H1 (cell line): ENCODE data around the gene CDK5R2. TPM values are rescaled to one million over a fixed set of nuclear protein-coding genes. Genes with fewer than 3 reads are reported as not detected.

Experiments
- CTCF ChIA-PET: fragments of 300-600 bp; sonication (Branson Sonifier 250); formaldehyde crosslinking; loops from one replicate; lab custom pipeline; 2021; ENCODE audit not compliant: partially characterized antibody; lab: Charles Lee
- POLR2A ChIA-PET: fragments of 300-600 bp; sonication (Branson Sonifier 250); formaldehyde crosslinking; loops from one replicate; lab custom pipeline; 2021; ENCODE audit warnings: inconsistent platforms; ENCODE audit not compliant: partially characterized antibody; lab: Charles Lee
- DNase-seq, 2 experiments: peaks; one replicate each; pipeline versions ENCODE4 v3.0.0 to v3.0.0-alpha.2; 2010 to 2022; ENCODE audit warnings: low spot score in 2 of 2, low read depth in 1 of 2, mixed read lengths in 1 of 2
- FAIRE-seq: peaks from 2 replicates; lab custom pipeline; 2011; peaks lifted over from hg19 to GRCh38; lab: Jason Lieb, UNC
- H2AFZ ChIP-seq: 2 replicates; pipeline ENCODE4 v1.8.1; 2012; ENCODE audit warnings: low read length, inconsistent platforms
- H2AK5ac ChIP-seq: 2 replicates; pipeline ENCODE4 v1.6.1; 2013; ENCODE audit warnings: low read depth, low read length
- H2BK120ac ChIP-seq: replicated peaks from 2 replicates; pipeline ENCODE3; 2013; ENCODE audit warnings: low read depth, low read length, inconsistent platforms
- H2BK12ac ChIP-seq: 2 replicates; pipeline ENCODE4 v1.6.1; 2013; ENCODE audit warnings: low read depth, low read length
- H2BK15ac ChIP-seq: 2 replicates; pipeline ENCODE4 v1.6.1; 2013; ENCODE audit warnings: low read length
- H2BK20ac ChIP-seq: 2 replicates; pipeline ENCODE4 v1.6.1; 2013; ENCODE audit warnings: low read length
- H2BK5ac ChIP-seq: 2 replicates; pipeline ENCODE4 v1.6.1; 2013; ENCODE audit warnings: low read depth, low read length
- H3K14ac ChIP-seq: 2 replicates; pipeline ENCODE4 v1.6.1; 2013; ENCODE audit warnings: inconsistent platforms; ENCODE audit not compliant: insufficient read length
- H3K18ac ChIP-seq: 2 replicates; pipeline ENCODE4 v1.6.1; 2013; ENCODE audit warnings: low read length; ENCODE audit errors: extremely low read depth
- H3K23ac ChIP-seq: 2 replicates; pipeline ENCODE4 v1.6.1; 2013; ENCODE audit warnings: inconsistent platforms; ENCODE audit not compliant: insufficient read length
- H3K23me2 ChIP-seq: 2 replicates; pipeline ENCODE4 v1.6.1; 2013; ENCODE audit warnings: low read depth, low read length
- H3K27ac ChIP-seq: 2 replicates; pipeline ENCODE4 v1.6.1; 2011; ENCODE audit warnings: low read depth, low read length, inconsistent platforms
- H3K27me3 ChIP-seq, 4 experiments: replicated peaks in 1 of 4; 1 replicate in 1 of 4; 2 replicates in 3 of 4; pipeline versions ENCODE4 v1.6.1 to v1.8.1; 2011 to 2013; ENCODE audit warnings: low read length in 3 of 4, mild to moderate bottlenecking in 3 of 4, inconsistent platforms in 2 of 4, mixed read lengths in 2 of 4, moderate library complexity in 1 of 4; ENCODE audit not compliant: control insufficient read depth in 3 of 4, insufficient read depth in 3 of 4; ENCODE audit errors: extremely low read depth in 1 of 4
- H3K36me3 ChIP-seq, 4 experiments: 2 replicates each; pipeline versions ENCODE4 v1.6.1 to v1.8.1; 2011 to 2013; ENCODE audit warnings: mild to moderate bottlenecking in 4 of 4, low read length in 3 of 4, moderate library complexity in 2 of 4, control low read depth in 1 of 4, inconsistent platforms in 1 of 4; ENCODE audit not compliant: insufficient read depth in 4 of 4, control insufficient read depth in 2 of 4
- H3K4ac ChIP-seq: replicated peaks from 2 replicates; pipeline ENCODE3; 2013; ENCODE audit warnings: low read length, low read depth, mixed read lengths, inconsistent platforms; ENCODE audit not compliant: insufficient read length
- H3K4me1 ChIP-seq, 4 experiments: replicated peaks in 1 of 4; 1 replicate in 1 of 4; 2 replicates in 3 of 4; pipeline versions ENCODE4 v1.6.1 to v1.8.1; 2011 to 2013; ENCODE audit warnings: low read length in 3 of 4, inconsistent platforms in 2 of 4, mixed read lengths in 1 of 4; ENCODE audit not compliant: insufficient read depth in 4 of 4, control insufficient read depth in 3 of 4
- H3K4me2 ChIP-seq, 2 experiments: 2 replicates each; pipeline versions ENCODE4 v1.6.1 to v1.8.1; 2011 to 2013; ENCODE audit warnings: low read depth in 2 of 2, low read length in 2 of 2, control low read depth in 1 of 2, inconsistent platforms in 1 of 2, mild to moderate bottlenecking in 1 of 2; ENCODE audit not compliant: insufficient read depth in 1 of 2
- H3K4me3 ChIP-seq, 4 experiments: fragments of 200-600, 300-600 bp in 1 of 4; sonication (generic), shearing (Covaris generic), sonication (Bioruptor Twin) in 1 of 4; 2 replicates each; pipeline versions ENCODE4 v1.5.1 to v1.8.1; 2011 to 2016; ENCODE audit warnings: low read length in 4 of 4, low read depth in 3 of 4, control low read depth in 2 of 4, inconsistent platforms in 2 of 4, mild to moderate bottlenecking in 2 of 4, mixed read lengths in 1 of 4, moderate library complexity in 1 of 4; ENCODE audit not compliant: insufficient read depth in 2 of 4; ENCODE audit errors: extremely low read depth in 1 of 4
- H3K56ac ChIP-seq: replicated peaks from 2 replicates; pipeline ENCODE3; 2013; ENCODE audit warnings: low read depth, mild to moderate bottlenecking, mixed read lengths, low read length, inconsistent platforms; ENCODE audit not compliant: insufficient read length
- H3K79me1 ChIP-seq: 2 replicates; pipeline ENCODE4 v1.6.1; 2013; ENCODE audit warnings: low read depth, low read length, control low read depth
- H3K79me2 ChIP-seq, 2 experiments: 2 replicates each; pipeline versions ENCODE4 v1.6.1 to v1.8.1; 2012 to 2013; ENCODE audit warnings: low read length in 2 of 2, mild to moderate bottlenecking in 2 of 2, inconsistent platforms in 1 of 2; ENCODE audit not compliant: insufficient read depth in 2 of 2, control insufficient read depth in 1 of 2
- H3K9ac ChIP-seq, 4 experiments: replicated peaks in 1 of 4; 1 replicate in 1 of 4; 2 replicates in 3 of 4; pipeline versions ENCODE4 v1.6.1 to v1.8.1; 2011 to 2013; ENCODE audit warnings: low read depth in 3 of 4, low read length in 3 of 4, control low read depth in 2 of 4, mild to moderate bottlenecking in 2 of 4, moderate library complexity in 2 of 4, inconsistent platforms in 1 of 4; ENCODE audit errors: extremely low read depth in 1 of 4
- H3K9me3 ChIP-seq, 2 experiments: 2 replicates each; pipeline versions ENCODE4 v1.6.1 to v1.8.1; 2012 to 2013; ENCODE audit warnings: mild to moderate bottlenecking in 2 of 2, moderate library complexity in 2 of 2, control low read depth in 1 of 2, inconsistent platforms in 1 of 2, low read depth in 1 of 2, low read length in 1 of 2, mixed read lengths in 1 of 2; ENCODE audit not compliant: insufficient read depth in 2 of 2
- H4K20me1 ChIP-seq, 2 experiments: replicated peaks in 1 of 2; 2 replicates each; pipeline versions ENCODE3 to v1.8.1; 2011 to 2013; ENCODE audit warnings: inconsistent platforms in 2 of 2, low read length in 2 of 2, mild to moderate bottlenecking in 1 of 2; ENCODE audit not compliant: insufficient read depth in 2 of 2, control insufficient read depth in 1 of 2
- H4K5ac ChIP-seq: 2 replicates; pipeline ENCODE4 v1.6.1; 2013; ENCODE audit warnings: low read length, low read depth, mixed read lengths, inconsistent platforms; ENCODE audit not compliant: insufficient read length
- H4K8ac ChIP-seq: 2 replicates; pipeline ENCODE4 v1.8.0; 2013; ENCODE audit warnings: mild to moderate bottlenecking, moderate library complexity, low read length, inconsistent platforms; ENCODE audit not compliant: insufficient read depth; ENCODE audit errors: extremely low read depth
- H4K91ac ChIP-seq: replicated peaks from 2 replicates; pipeline ENCODE3; 2013; ENCODE audit warnings: low read length, mixed read lengths, inconsistent platforms; ENCODE audit not compliant: insufficient read length
- BACH1 ChIP-seq: IDR thresholded peaks from 2 replicates; pipeline ENCODE4 v1.6.1; 2012; ENCODE audit warnings: low read length, improper control_type of control experiment
- BCL11A ChIP-seq, 2 experiments: IDR thresholded peaks; one replicate each; pipeline ENCODE4 v1.6.1; 2011; ENCODE audit warnings: low read depth in 2 of 2, low read length in 2 of 2, mild to moderate bottlenecking in 2 of 2
- CREB1 ChIP-seq: IDR thresholded peaks from 2 replicates; pipeline ENCODE4 v1.6.1; 2012; ENCODE audit warnings: inconsistent platforms
- EP300 ChIP-seq, 2 experiments: IDR thresholded peaks; 1 replicate in 1 of 2; 2 replicates in 1 of 2; pipeline ENCODE4 v1.6.1; 2011 to 2012; ENCODE audit warnings: low read depth in 2 of 2, low read length in 2 of 2, mild to moderate bottlenecking in 2 of 2, borderline replicate concordance in 1 of 2, inconsistent platforms in 1 of 2, moderate library complexity in 1 of 2
- POLR2A ChIP-seq, 2 experiments: IDR thresholded peaks; 1 replicate in 1 of 2; 2 replicates in 1 of 2; pipeline ENCODE4 v1.6.1; 2011; ENCODE audit warnings: low read depth in 2 of 2, low read length in 2 of 2, mild to moderate bottlenecking in 2 of 2; ENCODE audit errors: control extremely low read depth in 1 of 2
- RBBP5 ChIP-seq: IDR thresholded peaks from 2 replicates; pipeline ENCODE4 v1.7.1; 2012; ENCODE audit warnings: low read depth, mild to moderate bottlenecking, inconsistent platforms, low read length, moderate library complexity, borderline replicate concordance
- SAP30 ChIP-seq: fragments of 300-600 bp; sonication (generic); IDR thresholded peaks from 2 replicates; pipeline ENCODE4 v1.7.1; 2012; ENCODE audit warnings: low read length, moderate library complexity, mild to moderate bottlenecking, inconsistent platforms; ENCODE audit not compliant: insufficient read depth, insufficient replicate concordance
- SUZ12 ChIP-seq: fragments of 200-600 bp; sonication (generic); IDR thresholded peaks from 2 replicates; pipeline ENCODE4 v1.6.1; 2012; ENCODE audit warnings: mild to moderate bottlenecking, inconsistent platforms, low read length, moderate library complexity, mixed read lengths
- WGBS, 2 experiments: shearing (Covaris generic) in 1 of 2; methylation state at CpG; one replicate each; pipeline versions ENCODE4 v1.1.6 to v1.1.7; 2013 to 2015; ENCODE audit warnings: low lambda C conversion rate in 2 of 2, mixed read lengths in 2 of 2, inconsistent platforms in 1 of 2, low coverage in 1 of 2, missing lambda C conversion rate in 1 of 2; ENCODE audit not compliant: insufficient replicate concordance in 2 of 2, insufficient coverage in 1 of 2, insufficient read length in 1 of 2; ENCODE audit errors: extremely low coverage in 1 of 2, missing lambda C conversion rate in 1 of 2; 5-methylcytosine and 5-hydroxymethylcytosine counted together
- polyA plus RNA-seq, 7 experiments: library from polyadenylated mRNA; depleted of rRNA in 3 of 7; stranded (reverse) in 5 of 7; unstranded in 2 of 7; fragments of >200 nt in 5 of 7; fragments of 200-250 nt in 2 of 7; gene quantifications; 1 replicate in 5 of 7; 2 replicates in 1 of 7; 4 replicates in 1 of 7; pipeline versions ENCODE4 v1.2.1 to v1.2.3, GENCODE V29; 2011 to 2013; ENCODE audit warnings: missing spikeins in 2 of 7, mixed read lengths in 2 of 7
- total RNA-seq: library from RNA; stranded (reverse); fragmentation: NEBNext Ultra II Directional; extraction: Animal tissue kit (Norgen Biotek cat#: 25700); gene quantifications from 2 replicates; pipeline ENCODE4 v1.2.1, GENCODE V29; 2021
- TF ChIP-seq, protein P1 (sequence below), 3 experiments: IDR thresholded peaks; 1 replicate in 2 of 3; 2 replicates in 1 of 3; pipeline versions ENCODE4 v1.5.1 to v1.6.1; 2011; ENCODE audit warnings: low read length in 3 of 3, mild to moderate bottlenecking in 3 of 3, inconsistent platforms in 2 of 3, low read depth in 1 of 3, moderate library complexity in 1 of 3; ENCODE audit not compliant: insufficient read depth in 1 of 3; ENCODE audit errors: control extremely low read depth in 1 of 3

Gene CDK5R2
- total and polyA plus RNA-seq, 2 of the 8 experiments (the other 6 are each of a cell fraction or from before 2014, with no cell fraction given) = 0.14 TPM; not detected in 1

- DNase-seq (peak in 1 of 2 experiments; percentile 99), FAIRE-seq (peak; percentile 85)
- Histone ChIP-seq H4K20me1 (peaks cover 27 to 31% of the 10 kb centered on the region in 2 experiments), H3K4me3 (peak overlapping the region in 3 of 4 experiments; percentile 27 to 49 (median 34); a peak in 4 of 8 replicates), H3K4me2 (peak overlapping the region; percentile 3 to 63), H3K23ac (no peak overlapping the region), H3K27me3 (peaks cover 98 to 100% (median 99%) of the 10 kb centered on the region in 4 experiments), H2BK12ac (no peak overlapping the region), H2BK120ac (no peak overlapping the region), H2BK20ac (no peak overlapping the region), H3K9ac (no peak overlapping the region), H3K18ac (peak overlapping the region; percentile 48), H3K4me1 (peaks cover 0 to 43% (median 26%) of the 10 kb centered on the region in 4 experiments; a peak in 6 of 7 replicates), H2BK15ac (no peak overlapping the region), H4K91ac (no peak overlapping the region), H3K14ac (no peak overlapping the region), H4K8ac (no peak overlapping the region), H3K4ac (no peak overlapping the region), H3K27ac (no peak overlapping the region), H2AK5ac (no peak overlapping the region), H3K36me3 (peaks cover 0 to 6% (median 0%) of the 10 kb centered on the region in 4 experiments; a peak in 1 of 8 replicates), H3K56ac (no peak overlapping the region), H3K9me3 (no peaks in the 10 kb centered on the region), H3K23me2 (peaks cover 2% of the 10 kb centered on the region; the same call in 1 of the 2 replicates), H3K79me1 (no peaks in the 10 kb centered on the region), H2BK5ac (no peak overlapping the region), H4K5ac (no peak overlapping the region), H2AFZ (no peak overlapping the region), H3K79me2 (no peaks in the 10 kb centered on the region)
- WGBS, 2 experiments = 13% methylated on average over 28 of the region's 43 CpGs; no CpG with 5 or more reads in 1 of the 2 experiments
- ChIA-PET POLR2A (no interaction called here), CTCF (interaction anchor here (0.6 to 19.5 kb wide), 32 partner anchors 9 to 1897 kb away, joined by 3 to 284 read pairs (median 6); partner anchors contain the start of gene FEV)
- TF ChIP-seq SAP30 (no peak), POLR2A (IDR thresholded peaks at IDR 0.05; ENCODE audit: control extremely low read depth in 1 of 2, low read depth in 2 of 2, low read length in 2 of 2) (no peak), BACH1 (peak; percentile 52; the same call in 1 of the 2 replicates), SUZ12 (peak; percentile 43), BCL11A (IDR thresholded peaks at IDR 0.05; ENCODE audit: low read depth in 2 of 2, low read length in 2 of 2) (no peak), EP300 (IDR thresholded peaks at IDR 0.05; ENCODE audit: borderline replicate concordance in 1 of 2, low read depth in 2 of 2, low read length in 2 of 2) (0 out of 3 replicates have a peak, but pooled peaks of 1 of the 2 experiments have one; percentile 20), RBBP5 (no peak), CREB1 (peak; percentile 92)
- TF ChIP-seq, protein P1, sequence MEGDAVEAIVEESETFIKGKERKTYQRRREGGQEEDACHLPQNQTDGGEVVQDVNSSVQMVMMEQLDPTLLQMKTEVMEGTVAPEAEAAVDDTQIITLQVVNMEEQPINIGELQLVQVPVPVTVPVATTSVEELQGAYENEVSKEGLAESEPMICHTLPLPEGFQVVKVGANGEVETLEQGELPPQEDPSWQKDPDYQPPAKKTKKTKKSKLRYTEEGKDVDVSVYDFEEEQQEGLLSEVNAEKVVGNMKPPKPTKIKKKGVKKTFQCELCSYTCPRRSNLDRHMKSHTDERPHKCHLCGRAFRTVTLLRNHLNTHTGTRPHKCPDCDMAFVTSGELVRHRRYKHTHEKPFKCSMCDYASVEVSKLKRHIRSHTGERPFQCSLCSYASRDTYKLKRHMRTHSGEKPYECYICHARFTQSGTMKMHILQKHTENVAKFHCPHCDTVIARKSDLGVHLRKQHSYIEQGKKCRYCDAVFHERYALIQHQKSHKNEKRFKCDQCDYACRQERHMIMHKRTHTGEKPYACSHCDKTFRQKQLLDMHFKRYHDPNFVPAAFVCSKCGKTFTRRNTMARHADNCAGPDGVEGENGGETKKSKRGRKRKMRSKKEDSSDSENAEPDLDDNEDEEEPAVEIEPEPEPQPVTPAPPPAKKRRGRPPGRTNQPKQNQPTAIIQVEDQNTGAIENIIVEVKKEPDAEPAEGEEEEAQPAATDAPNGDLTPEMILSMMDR (IDR thresholded peaks at IDR 0.05; ENCODE audit: control extremely low read depth in 1 of 3, insufficient read depth in 1 of 3, low read depth in 1 of 3, low read length in 3 of 3) = peak in 2 of 3 experiments; percentile 88; a peak in 3 of 4 replicates
Observed at GRCh38 chr2:218995972-218996711, 36.7 kb downstream of the CDK5R2 start.
